BLaER1 treated with 17β-estradiol and CSF1 and Interleukin-3, amounts not matched to agents 10 nM and 100 nM (cell line): ENCODE results near the gene FUCA1.

Experiments used
- H3K27ac ChIP-seq, 11 experiments: shearing (Covaris generic); formaldehyde crosslinking; 2 replicates each; pipeline ENCODE4 v1.8.1; 2022
- H3K27me3 ChIP-seq, 11 experiments: shearing (Covaris generic); formaldehyde crosslinking; 2 replicates each; pipeline ENCODE4 v1.8.1; 2022
- H3K36me3 ChIP-seq, 11 experiments: shearing (Covaris generic); formaldehyde crosslinking; 2 replicates each; pipeline ENCODE4 v1.8.1; 2022
- H3K4me1 ChIP-seq, 10 experiments: shearing (Covaris generic); formaldehyde crosslinking; 2 replicates each; pipeline ENCODE4 v1.8.1; 2022
- H3K4me2 ChIP-seq, 11 experiments: shearing (Covaris generic); formaldehyde crosslinking; 2 replicates each; pipeline ENCODE4 v1.8.1; 2022
- H3K4me3 ChIP-seq, 10 experiments: shearing (Covaris generic); formaldehyde crosslinking; 2 replicates each; pipeline ENCODE4 v1.8.1; 2022
- H3K9ac ChIP-seq, 11 experiments: shearing (Covaris generic); formaldehyde crosslinking; 2 replicates each; pipeline ENCODE4 v1.8.1; 2022
- H3K9me3 ChIP-seq, 11 experiments: shearing (Covaris generic); formaldehyde crosslinking; replicated peaks in 1 of 11; 2 replicates each; pipeline ENCODE4 v1.8.1; 2022
- H4K20me1 ChIP-seq, 11 experiments: shearing (Covaris generic); formaldehyde crosslinking; 2 replicates each; pipeline ENCODE4 v1.8.1; 2022
- Cebpa-rat ChIP-seq, 11 experiments: shearing (Covaris generic); IDR thresholded peaks; 2 replicates each; pipeline ENCODE4 v1.8.1; 2022

Gene FUCA1

DNA sequence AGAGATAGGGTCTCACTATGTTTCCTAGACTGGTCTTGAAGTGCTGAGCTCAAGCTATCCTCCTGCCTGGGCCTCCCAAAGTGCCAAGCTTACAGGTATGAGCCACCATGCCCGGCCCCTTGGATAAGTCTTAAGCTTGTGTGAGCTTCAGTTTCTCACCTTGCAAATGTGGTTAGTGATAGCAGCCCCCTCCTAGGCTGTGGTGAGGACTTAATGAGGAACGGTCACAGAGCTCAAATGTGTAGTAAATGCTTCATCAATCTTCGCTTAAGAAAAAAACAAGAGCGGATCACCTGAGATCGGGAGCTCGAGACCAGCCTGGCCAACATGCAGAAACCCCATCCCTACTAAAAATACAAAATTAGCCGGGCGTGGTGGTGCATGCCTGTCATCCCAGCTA lies 42.1 kb upstream of the FUCA1 start:
- H3K9ac ChIP-seq: peak overlapping the region in 7 of 11 experiments; percentile 57 to 76 (median 70); a peak in 9 of 22 replicates
- peak overlapping the region; percentile 78 to 96 (median 89); a peak in 21 of 22 replicates for H3K4me2 ChIP-seq
- H3K4me1 ChIP-seq: peaks cover 73 to 87% (median 76%) of the 10 kb centered on the region in 10 experiments
- no peaks in the 10 kb centered on the region for H3K36me3 ChIP-seq
- peaks cover 1 to 13% (median 9%) of the 10 kb centered on the region in 11 experiments; a peak in 19 of 22 replicates for H3K27me3 ChIP-seq
- TF ChIP-seq Cebpa-rat (IDR thresholded peaks at IDR 0.05): no peak
- H3K9me3 ChIP-seq: no peaks in the 10 kb centered on the region
- peak overlapping the region in 9 of 11 experiments; percentile 74 to 92 (median 82); a peak in 16 of 22 replicates for H3K27ac ChIP-seq
- H4K20me1 ChIP-seq: no peaks in the 10 kb centered on the region
- peak overlapping the region in 2 of 10 experiments; percentile 20 to 41; a peak in 1 of 20 replicates for H3K4me3 ChIP-seq

DNA sequence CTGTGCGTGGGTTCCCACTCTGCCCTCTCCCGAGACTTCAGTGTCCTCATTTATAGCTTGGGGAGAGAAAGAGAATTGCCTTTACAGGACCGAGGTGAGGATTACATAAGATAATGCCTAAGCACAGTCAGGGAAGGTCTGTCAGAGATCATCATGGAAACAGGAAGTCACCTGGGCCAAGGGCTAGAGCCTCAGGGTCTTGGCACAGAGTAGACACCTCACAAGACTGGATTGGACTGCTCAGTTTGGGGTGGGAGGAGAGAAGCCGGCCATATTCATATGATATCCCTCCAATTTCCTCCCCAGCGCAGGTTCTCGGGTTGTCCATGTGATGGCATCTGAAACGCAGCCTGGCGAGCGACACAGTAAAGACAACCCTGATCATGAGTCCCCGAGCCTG lies 41.3 kb upstream of the FUCA1 start:
- H4K20me1 ChIP-seq: no peaks in the 10 kb centered on the region
- H3K36me3 ChIP-seq: no peaks in the 10 kb centered on the region
- H3K9me3 ChIP-seq: no peaks in the 10 kb centered on the region
- peak overlapping the region; percentile 52 to 92 (median 81); a peak in 21 of 22 replicates for H3K27ac ChIP-seq
- H3K4me3 ChIP-seq: peak overlapping the region in 8 of 10 experiments; percentile 7 to 41 (median 16); a peak in 7 of 20 replicates
- H3K4me2 ChIP-seq: peak overlapping the region; percentile 78 to 96 (median 89)
- peaks cover 9 to 20% (median 17%) of the 10 kb centered on the region in 11 experiments for H3K27me3 ChIP-seq
- peaks cover 66 to 82% (median 74%) of the 10 kb centered on the region in 10 experiments for H3K4me1 ChIP-seq
- peak overlapping the region; percentile 23 to 76 (median 70); a peak in 21 of 22 replicates for H3K9ac ChIP-seq
- no peak for TF ChIP-seq Cebpa-rat (IDR thresholded peaks at IDR 0.05)

DNA sequence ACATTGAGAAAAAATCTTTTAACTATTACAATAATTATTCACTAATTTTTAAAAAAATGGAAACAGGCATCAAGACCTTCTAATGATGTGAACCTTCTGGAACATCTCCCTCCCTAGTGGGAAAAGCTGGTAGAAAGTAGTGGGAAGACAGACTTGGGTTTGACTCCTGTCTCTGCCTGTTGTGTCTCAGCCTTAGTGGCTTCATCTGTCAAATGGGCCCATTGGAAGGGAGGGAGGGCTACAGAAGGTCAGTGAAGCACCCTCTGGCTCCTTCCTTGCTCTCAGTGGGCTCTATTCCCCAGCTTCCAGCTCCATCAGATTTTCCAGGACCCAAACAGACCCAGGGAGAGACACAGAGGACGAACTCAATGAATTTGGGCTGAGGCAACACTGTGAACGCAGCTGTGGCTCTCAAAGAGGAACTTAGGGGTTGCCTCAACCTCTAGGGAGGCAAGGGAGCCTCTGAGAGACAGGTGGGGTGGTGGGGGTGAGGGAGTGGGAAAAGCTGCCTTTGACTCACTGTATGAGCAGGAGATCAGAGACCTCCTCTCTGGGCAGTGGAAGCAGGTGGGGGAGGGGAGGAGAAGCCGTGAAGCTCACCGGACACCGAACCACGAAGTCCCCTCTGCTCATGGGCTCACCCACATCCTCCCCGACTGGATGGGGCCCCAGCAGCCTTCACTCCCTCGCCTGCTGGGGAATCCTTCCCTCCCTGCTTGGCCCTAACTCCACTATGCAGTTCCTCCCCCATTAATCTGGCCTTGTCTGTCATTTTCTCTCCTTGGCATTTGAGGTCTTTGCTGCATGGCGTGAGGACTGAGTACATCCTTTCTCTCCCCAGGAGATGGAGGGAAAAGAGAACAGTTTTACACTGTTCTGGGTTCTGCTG lies 40.6 kb upstream of the FUCA1 start:
- Histone ChIP-seq H3K4me3 (peak overlapping the region in 8 of 10 experiments; percentile 8 to 41 (median 18); a peak in 8 of 20 replicates), H4K20me1 (0 out of 22 replicates have a peak, but pooled peaks cover 0 to 1% (median 0%) of the 10 kb centered on the region in 11 experiments), H3K4me2 (peak overlapping the region; percentile 78 to 96 (median 89)), H3K9ac (peak overlapping the region; percentile 23 to 76 (median 70); a peak in 21 of 22 replicates), H3K36me3 (no peaks in the 10 kb centered on the region), H3K27me3 (peaks cover 16 to 28% (median 24%) of the 10 kb centered on the region in 11 experiments), H3K4me1 (peaks cover 59 to 75% (median 67%) of the 10 kb centered on the region in 10 experiments), H3K27ac (peak overlapping the region; percentile 52 to 92 (median 81); a peak in 21 of 22 replicates), H3K9me3 (no peaks in the 10 kb centered on the region)
- TF ChIP-seq Cebpa-rat (IDR thresholded peaks at IDR 0.05): peak in 2 of 11 experiments; percentile 26 to 43; a peak in 1 of 22 replicates

DNA sequence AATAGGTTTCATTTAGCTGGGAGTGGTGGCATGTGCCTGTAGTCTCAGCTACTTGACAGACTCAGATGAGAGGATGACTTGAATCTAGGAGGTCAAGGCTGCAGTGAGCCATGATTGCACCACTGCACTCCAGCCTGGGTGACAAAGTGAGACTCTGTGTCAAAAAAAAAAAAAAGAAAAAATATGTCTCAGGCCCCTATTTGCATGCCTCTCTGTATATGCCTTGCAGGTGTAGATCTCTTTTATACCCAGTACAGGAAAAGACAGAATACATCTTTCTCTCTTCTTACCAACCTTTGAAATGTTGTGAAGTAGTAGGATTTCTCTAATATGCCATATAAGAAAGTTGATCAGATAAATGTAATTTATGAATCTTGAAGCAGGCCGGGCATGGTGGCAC lies 38.6 kb upstream of the FUCA1 start:
- no peak for TF ChIP-seq Cebpa-rat (IDR thresholded peaks at IDR 0.05)
- Histone ChIP-seq H3K27ac (no peak overlapping the region), H3K4me2 (no peak overlapping the region), H3K36me3 (peaks cover 0 to 7% (median 0%) of the 10 kb centered on the region in 11 experiments; a peak in 1 of 22 replicates), H3K4me1 (peaks cover 39 to 55% (median 47%) of the 10 kb centered on the region in 10 experiments), H4K20me1 (peaks cover 0 to 5% (median 0%) of the 10 kb centered on the region in 11 experiments; a peak in 1 of 22 replicates), H3K9ac (no peak overlapping the region), H3K27me3 (peaks cover 34 to 47% (median 44%) of the 10 kb centered on the region in 11 experiments), H3K4me3 (no peak overlapping the region), H3K9me3 (peaks cover 0 to 14% (median 9%) of the 10 kb centered on the region in 11 experiments; a peak in 15 of 22 replicates)

DNA sequence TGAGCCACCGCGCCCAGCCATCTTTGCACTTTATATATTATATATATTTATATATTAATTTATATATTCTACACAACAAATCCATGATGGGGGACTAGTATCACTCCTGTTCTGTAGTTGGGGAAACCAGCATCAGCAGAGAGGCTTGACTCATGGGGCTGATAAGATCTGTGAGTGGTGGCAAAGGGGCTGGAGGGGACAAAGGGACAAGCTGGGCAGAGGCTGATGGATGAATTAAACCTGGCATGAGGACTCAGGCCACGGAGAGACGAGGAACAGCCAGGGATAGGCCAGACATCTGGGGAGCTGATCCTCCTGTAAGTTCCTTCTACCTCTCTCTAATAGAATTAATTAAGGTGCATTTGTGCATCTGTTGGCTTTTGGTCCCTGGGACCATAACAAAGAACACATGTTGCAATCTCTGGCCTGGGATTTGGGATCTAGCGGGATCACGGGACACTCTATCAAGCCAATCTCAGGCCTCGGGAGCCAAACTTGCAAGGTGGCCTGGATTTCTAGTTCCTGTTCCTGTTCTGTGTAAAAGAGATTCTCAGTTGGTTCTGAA lies 37.5 kb upstream of the FUCA1 start:
- H3K27ac ChIP-seq: no peak overlapping the region
- H3K4me3 ChIP-seq: no peak overlapping the region
- H3K4me2 ChIP-seq: peak overlapping the region in 4 of 11 experiments; percentile 10 to 32 (median 12); a peak in 4 of 22 replicates
- H3K9me3 ChIP-seq: peaks cover 0 to 25% (median 15%) of the 10 kb centered on the region in 11 experiments; a peak in 15 of 22 replicates
- H4K20me1 ChIP-seq: peaks cover 0 to 5% (median 0%) of the 10 kb centered on the region in 11 experiments; a peak in 1 of 22 replicates
- peaks cover 27 to 44% (median 35%) of the 10 kb centered on the region in 10 experiments for H3K4me1 ChIP-seq
- TF ChIP-seq Cebpa-rat (IDR thresholded peaks at IDR 0.05): no peak
- H3K9ac ChIP-seq: no peak overlapping the region
- H3K27me3 ChIP-seq: peaks cover 34 to 57% (median 53%) of the 10 kb centered on the region in 11 experiments
- peaks cover 0 to 10% (median 0%) of the 10 kb centered on the region in 11 experiments; a peak in 1 of 22 replicates for H3K36me3 ChIP-seq

DNA sequence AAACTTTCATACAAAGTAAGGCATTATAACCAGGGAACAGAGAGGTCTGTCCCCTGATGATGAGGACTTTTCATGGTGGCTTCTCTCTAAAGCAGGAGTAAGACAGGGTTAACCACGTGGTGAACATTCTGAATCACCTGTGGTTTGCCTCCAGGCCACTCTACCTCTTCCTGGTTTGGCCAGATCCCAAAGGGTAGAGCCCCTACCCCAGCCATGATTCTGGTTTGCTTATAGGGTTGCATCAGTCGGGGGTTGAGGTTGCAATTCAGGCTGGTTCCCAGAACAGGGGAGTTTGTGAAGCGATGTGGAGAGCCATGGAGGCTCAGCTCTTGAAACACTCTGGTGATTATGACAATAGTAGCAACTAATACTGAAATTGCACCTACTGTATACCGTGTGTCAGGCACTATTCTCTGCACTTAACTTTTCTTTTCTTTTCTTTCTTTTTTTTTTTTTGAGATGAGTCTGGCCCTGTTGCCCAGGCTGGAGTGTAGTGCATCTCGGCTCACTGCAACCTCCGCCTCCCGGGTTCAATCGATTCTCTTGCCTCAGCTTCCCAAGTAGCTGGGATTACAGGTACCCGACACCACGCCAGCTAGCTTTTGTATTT lies 36.8 kb upstream of the FUCA1 start:
- Histone ChIP-seq H3K27ac (no peak overlapping the region), H3K4me1 (peaks cover 21 to 37% (median 30%) of the 10 kb centered on the region in 10 experiments), H3K9ac (no peak overlapping the region), H3K36me3 (peaks cover 0 to 10% (median 0%) of the 10 kb centered on the region in 11 experiments; a peak in 1 of 22 replicates), H3K4me3 (no peak overlapping the region), H3K9me3 (peaks cover 0 to 25% (median 15%) of the 10 kb centered on the region in 11 experiments; a peak in 15 of 22 replicates), H4K20me1 (peaks cover 0 to 5% (median 0%) of the 10 kb centered on the region in 11 experiments; a peak in 1 of 22 replicates), H3K27me3 (peaks cover 34 to 57% (median 53%) of the 10 kb centered on the region in 11 experiments), H3K4me2 (peak overlapping the region in 5 of 11 experiments; percentile 19 to 32 (median 21); a peak in 8 of 22 replicates)
- no peak for TF ChIP-seq Cebpa-rat (IDR thresholded peaks at IDR 0.05)

DNA sequence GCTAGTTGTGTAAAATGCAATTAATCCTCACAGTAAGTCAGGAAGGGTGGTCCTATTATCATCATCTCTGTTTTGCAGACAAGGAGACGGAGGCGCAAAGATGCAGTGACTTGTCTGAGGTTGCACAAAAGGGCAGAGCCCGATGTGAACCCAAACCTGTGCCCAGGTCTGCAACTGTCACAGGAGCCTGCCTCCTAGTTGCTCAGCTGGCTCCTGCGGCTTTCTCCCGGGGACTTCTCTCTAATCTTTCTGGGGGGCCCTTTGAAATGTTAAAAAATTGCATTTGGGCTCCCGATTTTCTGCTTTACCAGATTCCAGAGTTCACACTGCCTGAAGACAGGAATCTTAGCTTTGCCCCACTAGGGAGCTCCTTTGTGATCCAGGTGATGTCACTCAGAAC lies 35.7 kb upstream of the FUCA1 start:
- no peak overlapping the region for H3K4me2 ChIP-seq
- H3K9me3 ChIP-seq: peaks cover 0 to 25% (median 15%) of the 10 kb centered on the region in 11 experiments; a peak in 15 of 22 replicates
- H3K9ac ChIP-seq: no peak overlapping the region
- no peak overlapping the region for H3K27ac ChIP-seq
- peaks cover 34 to 57% (median 53%) of the 10 kb centered on the region in 11 experiments for H3K27me3 ChIP-seq
- H3K36me3 ChIP-seq: peaks cover 0 to 10% (median 0%) of the 10 kb centered on the region in 11 experiments; a peak in 1 of 22 replicates
- peaks cover 10 to 33% (median 23%) of the 10 kb centered on the region in 10 experiments for H3K4me1 ChIP-seq
- H3K4me3 ChIP-seq: no peak overlapping the region
- H4K20me1 ChIP-seq: peaks cover 0 to 5% (median 0%) of the 10 kb centered on the region in 11 experiments; a peak in 1 of 22 replicates
- no peak for TF ChIP-seq Cebpa-rat (IDR thresholded peaks at IDR 0.05)
